H9 (cell line): ENCODE data around the gene TSNAX. TPM values are rescaled to one million over a fixed set of nuclear protein-coding genes. Genes with fewer than 3 reads are reported as not detected.

Source experiments
- DNase-seq: peaks from one replicate; pipeline ENCODE4 v3.0.0-alpha.2; 2017
- H2AFZ ChIP-seq: one replicate; pipeline ENCODE4 v1.6.1; 2013; ENCODE audit warnings: mild to moderate bottlenecking, low read length, control low read depth, moderate library complexity
- H2AK5ac ChIP-seq: 2 replicates; pipeline ENCODE4 v1.6.1; 2013; ENCODE audit warnings: low read length, control low read depth, mixed read lengths; ENCODE audit not compliant: insufficient read length
- H2BK120ac ChIP-seq: one replicate; pipeline ENCODE4 v1.6.1; 2013; ENCODE audit warnings: low read depth, mild to moderate bottlenecking, low read length, control low read depth, inconsistent platforms; ENCODE audit not compliant: poor library complexity, severe bottlenecking
- H2BK12ac ChIP-seq: 2 replicates; pipeline ENCODE4 v1.6.1; 2013; ENCODE audit warnings: low read length, control low read depth, mixed read lengths, low read depth; ENCODE audit not compliant: insufficient read length
- H2BK15ac ChIP-seq: 2 replicates; pipeline ENCODE4 v1.6.1; 2013; ENCODE audit warnings: low read depth, low read length, control low read depth
- H2BK20ac ChIP-seq: one replicate; pipeline ENCODE4 v1.6.1; 2013; ENCODE audit warnings: low read depth, mild to moderate bottlenecking, low read length, control low read depth, inconsistent platforms; ENCODE audit not compliant: poor library complexity, severe bottlenecking
- H2BK5ac ChIP-seq: 2 replicates; pipeline ENCODE4 v1.6.1; 2013; ENCODE audit warnings: low read length, control low read depth, mixed read lengths; ENCODE audit not compliant: insufficient read length
- H3K14ac ChIP-seq: 2 replicates; pipeline ENCODE4 v1.6.1; 2013; ENCODE audit warnings: low read length, control low read depth; ENCODE audit not compliant: insufficient read depth
- H3K18ac ChIP-seq: 2 replicates; pipeline ENCODE4 v1.6.1; 2013; ENCODE audit warnings: low read depth, mild to moderate bottlenecking, mixed read lengths, low read length, control low read depth; ENCODE audit not compliant: insufficient read length
- H3K23ac ChIP-seq: 2 replicates; pipeline ENCODE4 v1.6.1; 2013; ENCODE audit warnings: low read length, control low read depth, mixed read lengths, low read depth; ENCODE audit not compliant: insufficient read length
- H3K23me2 ChIP-seq: 2 replicates; pipeline ENCODE4 v1.6.1; 2013; ENCODE audit warnings: low read depth, mild to moderate bottlenecking, mixed read lengths, low read length, control low read depth; ENCODE audit not compliant: insufficient read length, poor library complexity, severe bottlenecking
- H3K27ac ChIP-seq: 2 replicates; pipeline ENCODE4 v1.5.1; 2013; ENCODE audit warnings: low read length, control low read depth, mixed read lengths, low read depth; ENCODE audit not compliant: insufficient read length
- H3K27me3 ChIP-seq: 2 replicates; pipeline ENCODE4 v1.6.1; 2013; ENCODE audit warnings: low read length, control low read depth, inconsistent platforms; ENCODE audit not compliant: insufficient read depth
- H3K4ac ChIP-seq: 2 replicates; pipeline ENCODE4 v1.6.1; 2013; ENCODE audit warnings: low read depth, mild to moderate bottlenecking, control low read depth, inconsistent platforms, low read length, moderate library complexity
- H3K4me1 ChIP-seq: 2 replicates; pipeline ENCODE4 v1.6.1; 2013; ENCODE audit warnings: low read length, control low read depth, inconsistent platforms; ENCODE audit not compliant: insufficient read depth
- H3K4me2 ChIP-seq: 2 replicates; pipeline ENCODE4 v1.6.1; 2013; ENCODE audit warnings: low read length, control low read depth, mixed read lengths; ENCODE audit not compliant: insufficient read length, insufficient read depth
- H3K56ac ChIP-seq: 2 replicates; pipeline ENCODE4 v1.6.1; 2013; ENCODE audit warnings: low read depth, mild to moderate bottlenecking, mixed read lengths, low read length, control low read depth; ENCODE audit not compliant: insufficient read length
- H3K79me1 ChIP-seq: 2 replicates; pipeline ENCODE4 v1.6.1; 2013; ENCODE audit warnings: low read depth, mild to moderate bottlenecking, moderate library complexity, low read length, control low read depth, inconsistent platforms; ENCODE audit not compliant: insufficient read depth, poor library complexity, severe bottlenecking
- H3K79me2 ChIP-seq: 2 replicates; pipeline ENCODE4 v1.6.1; 2013; ENCODE audit warnings: low read length, control low read depth, inconsistent platforms; ENCODE audit not compliant: insufficient read depth
- H3K9ac ChIP-seq: 2 replicates; pipeline ENCODE4 v1.6.1; 2013; ENCODE audit warnings: low read length, control low read depth, mixed read lengths; ENCODE audit not compliant: insufficient read length; ENCODE audit errors: extremely low read depth
- H3K9me3 ChIP-seq: one replicate; pipeline ENCODE4 v1.6.1; 2013; ENCODE audit warnings: low read depth, low read length, inconsistent platforms; ENCODE audit not compliant: control insufficient read depth
- H3T11ph ChIP-seq: one replicate; pipeline ENCODE4 v1.6.1; 2013; ENCODE audit warnings: mild to moderate bottlenecking, low read length, control low read depth, inconsistent platforms
- H4K20me1 ChIP-seq: one replicate; pipeline ENCODE4 v1.6.1; 2013; ENCODE audit not compliant: control insufficient read depth, insufficient read length, insufficient read depth
- H4K5ac ChIP-seq: 2 replicates; pipeline ENCODE4 v1.6.1; 2013; ENCODE audit warnings: low read depth, mild to moderate bottlenecking, mixed read lengths, low read length, control low read depth; ENCODE audit not compliant: insufficient read length
- H4K8ac ChIP-seq: replicated peaks from 2 replicates; pipeline ENCODE4 v1.6.1; 2013; ENCODE audit warnings: low read length, control low read depth, mixed read lengths, low read depth; ENCODE audit not compliant: insufficient read length
- H4K91ac ChIP-seq: 2 replicates; pipeline ENCODE4 v1.6.1; 2013; ENCODE audit warnings: low read depth, mild to moderate bottlenecking, moderate library complexity, mixed read lengths, low read length, control low read depth; ENCODE audit not compliant: insufficient read length
- H3K27ac Mint-ChIP-seq, 3 experiments: 2 replicates in 2 of 3; 3 replicates in 1 of 3; pipeline ENCODE4 v1.8.0; 2020 to 2021; ENCODE audit warnings: mixed read lengths in 3 of 3, mild to moderate bottlenecking in 1 of 3, moderate library complexity in 1 of 3
- H3K27me3 Mint-ChIP-seq: 2 replicates; pipeline ENCODE4 v1.8.0; 2021; ENCODE audit warnings: low read depth, mild to moderate bottlenecking, moderate library complexity, mixed read lengths
- H3K36me3 Mint-ChIP-seq, 3 experiments: 2 replicates in 2 of 3; 3 replicates in 1 of 3; pipeline ENCODE4 v1.8.0; 2020 to 2021; ENCODE audit warnings: low read depth in 3 of 3, mixed read lengths in 3 of 3; ENCODE audit not compliant: insufficient read depth in 1 of 3
- H3K4me1 Mint-ChIP-seq, 2 experiments: 2 replicates each; pipeline ENCODE4 v1.8.0; 2020; ENCODE audit warnings: mixed read lengths in 2 of 2
- H3K4me3 Mint-ChIP-seq, 2 experiments: 2 replicates in 1 of 2; 3 replicates in 1 of 2; pipeline ENCODE4 v1.8.0; 2020 to 2021; ENCODE audit warnings: mild to moderate bottlenecking in 2 of 2, mixed read lengths in 2 of 2, moderate library complexity in 1 of 2
- H3K9me3 Mint-ChIP-seq, 2 experiments: 2 replicates in 1 of 2; 3 replicates in 1 of 2; pipeline ENCODE4 v1.8.0; 2020; ENCODE audit warnings: mild to moderate bottlenecking in 2 of 2, mixed read lengths in 2 of 2, moderate library complexity in 1 of 2
- CTCF ChIP-seq: fragments of 200-600 bp; sonication (generic); conservative IDR thresholded peaks from 3 replicates; pipeline ENCODE4 v1.8.0; 2021; ENCODE audit warnings: antibody characterized with exemption, mild to moderate bottlenecking
- WGBS: extraction: QIAGEN DNeasy Blood & Tissue Kit; methylation state at CpG from one replicate; pipeline ENCODE4 v1.1.7; 2013; ENCODE audit warnings: missing lambda C conversion rate, low lambda C conversion rate, mixed read lengths; ENCODE audit not compliant: insufficient read length; ENCODE audit errors: extremely low coverage; 5-methylcytosine and 5-hydroxymethylcytosine counted together
- total RNA-seq: library from RNA; stranded (reverse); gene quantifications from 2 replicates; pipeline ENCODE4 v1.2.1, GENCODE V29; 2021

TSNAX gene
- total RNA-seq, 1 experiment from 2014 or later, result 39.9 TPM

- WGBS, result no CpG with 5 or more reads among the region's 2 CpGs
- no peak overlapping the region for H2BK5ac ChIP-seq
- peaks cover 0 to 2% of the 10 kb centered on the region in 2 experiments; a peak in 1 of 5 replicates for H3K9me3 Mint-ChIP-seq
Measured at GRCh38 chr1:231541842-231542241, 13.4 kb downstream of the TSNAX start.

More at GRCh38 chr1:231541842-231542241, 13.4 kb downstream of the TSNAX start:
- no peaks in the 10 kb centered on the region for H4K20me1 ChIP-seq
- no peak overlapping the region for H3K56ac ChIP-seq
- H3K4me3 Mint-ChIP-seq, result no peak overlapping the region
- H3K4me1 Mint-ChIP-seq, result no peaks in the 10 kb centered on the region
- no peak overlapping the region for H4K8ac ChIP-seq
- no peaks in the 10 kb centered on the region for H3K79me1 ChIP-seq
- H3K27ac ChIP-seq, result no peak overlapping the region
- no peak overlapping the region for H2BK15ac ChIP-seq
- H3K4me1 ChIP-seq, result no peaks in the 10 kb centered on the region
- TF ChIP-seq CTCF, result no peak
- no peak overlapping the region for H3K23ac ChIP-seq
- H3K4me2 ChIP-seq, result no peak overlapping the region
- no peak overlapping the region for H4K91ac ChIP-seq
- H3K27me3 ChIP-seq, result no peaks in the 10 kb centered on the region
- H2BK12ac ChIP-seq, result no peak overlapping the region
- H2AFZ ChIP-seq, result no peak overlapping the region
- no peak overlapping the region for H2AK5ac ChIP-seq
- no peak overlapping the region for H3K9ac ChIP-seq
- no peak overlapping the region for H4K5ac ChIP-seq
- no peaks in the 10 kb centered on the region for H3K9me3 ChIP-seq
- H2BK20ac ChIP-seq, result no peak overlapping the region
- no peak overlapping the region for H3K4ac ChIP-seq
- H3K18ac ChIP-seq, result no peak overlapping the region
- no peak overlapping the region for H3T11ph ChIP-seq
- H2BK120ac ChIP-seq, result no peak overlapping the region
- H3K36me3 Mint-ChIP-seq, result peaks cover 33 to 64% (median 51%) of the 10 kb centered on the region in 3 experiments
- no peaks in the 10 kb centered on the region for H3K79me2 ChIP-seq
- no peak overlapping the region for H3K14ac ChIP-seq
- no peak for DNase-seq
- no peak overlapping the region for H3K27ac Mint-ChIP-seq
- no peaks in the 10 kb centered on the region for H3K23me2 ChIP-seq
- H3K27me3 Mint-ChIP-seq, result no peaks in the 10 kb centered on the region
